GM18505 (cell line): Measurements from ENCODE around the gene ATP6V1F.

Experiments used
- ATAC-seq: cut with Tn5 transposase; IDR thresholded peaks from one replicate; pipeline ENCODE4 v1.9.1; 2021; ENCODE audit not compliant: unreplicated experiment
- POLR2A ChIP-seq: IDR thresholded peaks from 4 replicates; pipeline ENCODE4 v1.6.1; 2011; ENCODE audit warnings: borderline replicate concordance; ENCODE audit not compliant: insufficient read depth, insufficient read length; ENCODE audit errors: extremely low read depth

Gene ATP6V1F

DNA sequence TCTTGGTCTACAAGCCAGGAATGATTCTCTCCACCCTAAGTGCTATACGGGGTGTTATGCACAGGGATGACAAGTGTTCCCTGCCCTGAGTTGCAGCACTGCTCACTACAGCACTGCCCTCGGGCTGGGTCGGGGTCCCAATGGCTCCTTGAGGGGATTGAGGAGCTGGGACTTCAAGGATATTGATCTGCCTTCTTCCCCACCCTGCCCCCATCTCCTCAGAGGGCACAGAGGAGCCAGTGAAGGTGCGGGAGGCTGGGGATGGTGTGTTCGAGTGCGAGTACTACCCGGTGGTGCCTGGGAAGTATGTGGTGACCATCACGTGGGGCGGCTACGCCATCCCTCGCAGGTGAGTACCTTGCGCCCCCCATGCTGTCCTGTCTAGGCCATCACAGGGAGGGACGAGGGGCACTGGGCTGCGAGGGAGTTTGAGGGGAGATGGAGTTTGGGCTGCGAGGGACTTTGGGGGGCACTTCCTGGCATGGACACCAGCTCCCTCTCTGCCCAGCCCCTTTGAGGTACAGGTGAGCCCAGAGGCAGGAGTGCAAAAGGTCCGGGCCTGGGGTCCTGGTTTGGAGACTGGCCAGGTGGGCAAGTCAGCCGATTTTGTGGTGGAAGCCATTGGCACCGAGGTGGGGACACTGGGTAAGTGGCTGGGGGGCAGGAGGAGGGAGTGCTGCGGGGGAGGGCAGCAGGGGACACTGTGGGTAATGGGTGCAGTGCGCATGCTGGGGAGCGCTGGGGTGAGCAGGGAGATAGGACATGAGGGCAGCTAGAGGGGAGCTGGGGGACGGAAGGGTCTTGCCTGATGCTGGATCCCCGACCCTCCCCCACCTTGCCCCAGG, 22.1 kb upstream of the ATP6V1F start:
- no peak for ATAC-seq
- no peak for TF ChIP-seq POLR2A

GRCh38 chr7:128841171-128841690, 21.4 kb upstream of the ATP6V1F start:
- no peak for TF ChIP-seq POLR2A
- ATAC-seq, result no peak

DNA sequence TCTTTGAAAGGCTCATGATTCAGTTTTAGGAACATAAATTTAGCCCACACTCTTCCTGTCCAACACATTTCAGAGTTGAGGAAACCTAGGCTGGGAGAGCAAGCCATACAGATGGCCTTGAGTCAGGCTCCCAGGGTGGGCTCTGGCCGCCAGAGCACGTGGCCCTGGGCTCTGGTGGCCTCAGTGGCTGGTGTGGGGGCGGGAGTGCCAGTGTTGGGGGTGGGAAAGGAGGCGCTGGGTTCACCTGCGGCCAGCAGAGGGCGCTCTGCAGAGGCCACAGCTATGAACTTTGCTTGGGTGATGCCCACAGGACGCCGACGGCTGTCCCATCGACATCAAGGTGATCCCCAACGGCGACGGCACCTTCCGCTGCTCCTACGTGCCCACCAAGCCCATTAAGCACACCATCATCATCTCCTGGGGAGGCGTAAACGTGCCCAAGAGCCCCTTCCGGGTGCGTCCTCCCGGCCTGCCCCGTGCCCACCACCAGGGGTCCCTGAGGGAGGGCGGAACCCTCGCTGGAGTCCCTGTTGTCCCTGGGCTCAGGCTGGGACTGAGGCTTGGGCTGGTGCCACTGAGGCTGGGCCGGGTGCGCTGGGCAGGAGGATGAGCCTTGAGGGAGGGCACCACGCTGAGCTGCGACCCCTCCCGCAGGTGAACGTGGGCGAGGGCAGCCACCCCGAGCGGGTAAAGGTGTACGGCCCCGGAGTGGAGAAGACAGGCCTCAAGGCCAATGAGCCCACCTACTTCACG, 20.6 kb upstream of the ATP6V1F start:
- no peak for ATAC-seq
- no peak for TF ChIP-seq POLR2A

DNA sequence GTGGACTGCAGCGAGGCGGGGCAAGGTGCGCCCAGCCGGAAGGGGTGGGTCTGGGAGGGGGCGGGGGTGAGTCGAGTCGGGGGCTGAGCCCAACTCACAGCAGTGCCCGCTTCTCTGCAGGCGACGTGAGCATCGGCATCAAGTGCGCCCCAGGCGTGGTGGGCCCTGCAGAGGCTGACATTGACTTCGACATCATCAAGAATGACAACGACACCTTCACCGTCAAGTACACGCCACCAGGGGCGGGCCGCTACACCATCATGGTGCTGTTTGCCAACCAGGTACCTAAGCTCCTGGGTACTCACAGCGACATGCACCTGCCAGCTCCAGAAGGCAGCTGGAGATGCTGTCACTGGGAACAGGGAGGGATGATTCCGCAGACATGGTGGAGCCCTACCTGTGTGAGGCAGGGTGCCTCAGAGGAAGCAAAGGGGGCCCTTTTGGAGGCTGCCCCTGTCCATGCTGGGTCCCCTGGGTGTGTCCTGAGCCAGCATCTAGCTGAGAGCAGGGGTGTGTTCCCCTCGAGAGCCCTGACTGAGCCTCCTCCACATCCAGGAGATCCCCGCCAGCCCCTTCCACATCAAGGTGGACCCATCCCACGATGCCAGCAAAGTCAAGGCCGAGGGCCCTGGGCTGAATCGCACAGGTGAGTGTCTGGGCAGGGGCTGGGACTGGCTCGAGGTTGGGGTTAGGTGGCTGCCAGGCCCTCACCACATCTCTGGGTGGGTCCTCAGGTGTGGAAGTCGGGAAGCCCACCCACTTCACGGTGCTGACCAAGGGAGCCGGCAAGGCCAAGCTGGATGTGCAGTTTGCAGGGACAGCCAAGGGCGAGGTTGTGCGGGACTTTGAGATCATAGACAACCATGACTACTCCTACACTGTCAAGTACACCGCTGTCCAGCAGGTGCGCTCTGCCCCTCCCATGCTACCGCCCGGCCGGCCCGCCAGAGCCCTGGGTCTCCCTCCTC, 19.7 kb upstream of the ATP6V1F start:
- TF ChIP-seq POLR2A, result no peak
- ATAC-seq, result no peak

DNA sequence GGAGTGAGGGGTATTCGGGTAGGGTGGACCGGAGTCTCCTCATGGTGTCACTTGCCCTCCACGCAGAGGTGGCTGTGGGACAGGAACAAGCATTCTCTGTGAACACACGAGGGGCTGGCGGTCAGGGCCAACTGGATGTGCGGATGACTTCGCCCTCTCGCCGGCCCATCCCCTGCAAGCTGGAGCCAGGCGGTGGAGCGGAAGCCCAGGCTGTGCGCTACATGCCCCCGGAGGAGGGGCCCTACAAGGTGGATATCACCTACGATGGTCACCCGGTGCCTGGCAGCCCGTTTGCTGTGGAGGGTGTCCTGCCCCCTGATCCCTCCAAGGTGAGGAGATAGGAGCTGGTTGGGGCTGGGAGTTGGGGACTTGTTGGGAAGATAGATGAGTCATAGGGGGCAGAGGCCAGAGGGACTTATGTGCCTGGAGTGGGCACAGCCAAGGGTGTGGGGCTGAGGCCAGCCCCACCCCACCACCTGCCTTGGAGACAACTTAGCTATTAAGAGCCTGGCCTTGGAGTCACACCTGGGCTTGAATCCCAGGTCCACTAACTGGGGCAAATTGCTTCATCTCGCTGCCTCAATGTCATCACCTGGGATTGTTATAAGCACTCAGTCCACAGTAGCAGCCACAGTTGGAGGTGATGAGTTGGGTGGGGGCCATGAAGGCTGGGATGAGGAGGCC, 18.6 kb upstream of the ATP6V1F start:
- no peak for TF ChIP-seq POLR2A
- ATAC-seq, result no peak

DNA sequence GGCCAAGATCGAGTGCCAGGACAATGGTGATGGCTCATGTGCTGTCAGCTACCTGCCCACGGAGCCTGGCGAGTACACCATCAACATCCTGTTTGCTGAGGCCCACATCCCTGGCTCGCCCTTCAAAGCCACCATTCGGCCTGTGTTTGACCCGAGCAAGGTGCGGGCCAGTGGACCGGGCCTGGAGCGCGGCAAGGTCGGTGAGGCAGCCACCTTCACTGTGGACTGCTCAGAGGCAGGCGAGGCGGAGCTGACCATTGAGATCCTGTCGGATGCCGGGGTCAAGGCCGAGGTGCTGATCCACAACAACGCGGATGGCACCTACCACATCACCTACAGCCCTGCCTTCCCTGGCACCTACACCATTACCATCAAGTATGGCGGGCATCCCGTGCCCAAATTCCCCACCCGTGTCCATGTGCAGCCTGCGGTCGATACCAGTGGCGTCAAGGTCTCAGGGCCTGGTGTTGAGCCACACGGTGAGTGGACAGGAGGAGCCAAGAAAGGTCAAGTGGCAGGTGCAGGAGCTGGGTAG, 17.8 kb upstream of the ATP6V1F start:
- no peak for ATAC-seq

GRCh38 chr7:128845475-128845874, 17.2 kb upstream of the ATP6V1F start:
- TF ChIP-seq POLR2A, result no peak
- ATAC-seq, result no peak

More for the DNA sequence above, 17.8 kb upstream of the ATP6V1F start:
- no peak for TF ChIP-seq POLR2A

GRCh38 chr7:128845987-128846386, 16.7 kb upstream of the ATP6V1F start:
- ATAC-seq, result no peak
- TF ChIP-seq POLR2A, result no peak

DNA sequence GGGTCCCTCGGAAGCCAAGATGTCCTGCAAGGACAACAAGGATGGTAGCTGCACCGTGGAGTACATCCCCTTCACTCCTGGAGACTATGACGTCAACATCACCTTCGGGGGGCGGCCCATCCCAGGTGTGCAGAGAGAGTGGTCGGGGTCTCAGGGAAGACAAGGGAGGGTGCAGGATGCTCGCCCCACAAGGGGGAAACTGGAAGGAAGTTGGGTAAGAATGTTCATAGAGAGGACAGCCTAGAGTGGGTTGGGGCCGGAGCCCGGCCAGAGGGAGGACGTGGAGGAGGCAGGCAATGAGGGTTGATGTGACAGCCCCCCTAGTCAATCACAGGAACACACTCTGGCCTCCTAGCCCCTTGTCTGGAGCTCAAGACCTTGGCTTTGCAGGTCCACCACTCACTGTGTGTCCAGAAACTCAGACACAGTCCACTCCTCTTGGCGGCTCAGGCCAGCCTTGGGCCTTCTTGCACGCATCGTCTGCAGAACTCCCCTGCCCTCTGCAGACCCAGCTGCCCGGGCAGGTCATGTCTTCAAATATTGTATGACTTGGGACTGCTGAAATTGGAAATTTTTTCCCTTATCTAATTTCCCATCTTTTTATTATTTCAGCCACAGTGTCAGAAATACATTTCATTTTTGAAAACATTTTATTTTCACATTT, 15.7 kb upstream of the ATP6V1F start:
- no peak for TF ChIP-seq POLR2A
- ATAC-seq, result no peak

- TF ChIP-seq POLR2A, result no peak
- no peak for ATAC-seq
Observed at GRCh38 chr7:128847721-128848211, 14.9 kb upstream of the ATP6V1F start.
